Psoas muscle (tissue), 8 donors: ENCODE measurements around the gene PSMG2. TPM values are rescaled to one million over a fixed set of nuclear protein-coding genes. Genes with fewer than 3 reads are reported as not detected.
A peak's percentile ranks its signal among the peaks of the same experiment; 100 is the strongest.

ENCODE experiments used
- ATAC-seq, 4 donors: fragments of 200-7000 bp; cut with Tn5 transposase; one replicate each; pipeline ENCODE4 v1.9.1; 2020; ENCODE audit warnings: moderate library complexity in 3 of 4, mild to moderate bottlenecking in 2 of 4
- DNase-seq, 2 donors: peaks; one replicate each; pipeline ENCODE4 v3.0.0-alpha.2; 2020
- H3K27ac ChIP-seq: fragments of 200-600 bp; one replicate; pipeline ENCODE4 v1.8.0; 2022
- H3K27me3 ChIP-seq, 3 donors: fragments of 200-600 bp in 1 of 3; one replicate each; pipeline versions ENCODE4 v1.6.1 to v1.8.0; 2013 to 2022; ENCODE audit warnings: low read length in 2 of 3, mild to moderate bottlenecking in 2 of 3, moderate library complexity in 1 of 3; ENCODE audit not compliant: insufficient read depth in 3 of 3
- H3K36me3 ChIP-seq, 2 donors: fragments of 200-600 bp in 1 of 2; one replicate each; pipeline versions ENCODE4 v1.6.1 to v1.8.0; 2013 to 2022; ENCODE audit warnings: low read depth in 1 of 2, mild to moderate bottlenecking in 1 of 2, moderate library complexity in 1 of 2; ENCODE audit not compliant: insufficient read depth in 1 of 2
- H3K4me1 ChIP-seq: fragments of 200-600 bp; one replicate; pipeline ENCODE4 v1.8.0; 2022
- H3K4me3 ChIP-seq: fragments of 200-600 bp; one replicate; pipeline ENCODE4 v1.8.0; 2022; ENCODE audit warnings: mild to moderate bottlenecking
- H3K9me3 ChIP-seq: fragments of 200-600 bp; one replicate; pipeline ENCODE4 v1.8.0; 2022
- CTCF ChIP-seq: fragments of 200-600 bp; IDR thresholded peaks from one replicate; pipeline ENCODE4 v1.8.0; 2022; ENCODE audit warnings: antibody characterized with exemption
- WGBS, 3 donors: extraction: QIAGEN DNeasy Blood & Tissue Kit; methylation state at CpG; one replicate each; pipeline versions ENCODE4 v1.1.6 to v1.1.7; 2013; 5-methylcytosine and 5-hydroxymethylcytosine counted together
- intact Hi-C, 2 donors: fragments of 100-400 bp; cut with DNase I; formaldehyde crosslinking; loops; one replicate each; pipeline versions ENCODE4 v1.11.0 to v1.14.2; 2022
- polyA plus RNA-seq, 3 donors: library from polyadenylated mRNA; stranded (reverse); fragments of 200-250 nt; gene quantifications; one replicate each; pipeline ENCODE4 v1.2.3, GENCODE V29; 2013
- total RNA-seq, 4 donors: library from RNA; stranded (reverse); fragmentation: NEBNext Ultra II Directional in 2 of 4; extraction: Animal tissue kit (Norgen Biotek cat#: 25700) in 2 of 4; gene quantifications; one replicate each; pipeline versions ENCODE4 v1.2.1 to v1.2.4, GENCODE V29; 2021 to 2023
- donor health status: healthy with polysubstance abuse.
- donor health status: DM: no; HTN: no; CAD: no; lungs with moderate emphysema.
- donor health status: Bipolar disorder and iron deficiency.
- donor health status: healthy.
- donor health status: DM: yes; HTN: yes; CAD: no.
- donor health status: DM: no; HTN: no; CAD: no.
- donor health status: DM: no; HTN: no; CAD: no.
- donor health status: DM: yes; HTN: yes; CAD: no.

The PSMG2 gene
- total and polyA plus RNA-seq, 7 donors: 32.9 to 67.7 (median 53.8) TPM

GRCh38 chr18:12679183-12679786 lies 23.6 kb upstream of the PSMG2 start:
- peak overlapping the region; percentile 65 for H3K27ac ChIP-seq
- no peaks in the 10 kb centered on the region for H3K9me3 ChIP-seq
- peaks cover 3 to 91% of the 10 kb centered on the region in 2 donors for H3K36me3 ChIP-seq
- peak in 3 of 4 donors; percentile 57 to 64 (median 62) for ATAC-seq
- TF ChIP-seq CTCF: no peak
- H3K4me1 ChIP-seq: no peaks in the 10 kb centered on the region
- peak; percentile 53 to 70 for DNase-seq
- 20 to 37% (median 27%) methylated on average over 8 of the region's 8 CpGs for WGBS, 3 donors
- H3K27me3 ChIP-seq: no peaks in the 10 kb centered on the region
- H3K4me3 ChIP-seq: peak overlapping the region; percentile 41
- intact Hi-C loops: no loop called here

- Histone ChIP-seq H3K4me1 (no peaks in the 10 kb centered on the region), H3K36me3 (peaks cover 3 to 59% of the 10 kb centered on the region in 2 donors), H3K27ac (no peak overlapping the region), H3K4me3 (no peak overlapping the region), H3K9me3 (no peaks in the 10 kb centered on the region), H3K27me3 (no peaks in the 10 kb centered on the region)
- ATAC-seq: no peak
- no peak for TF ChIP-seq CTCF
- 74 to 78% (median 75%) methylated on average over 3 of the region's 3 CpGs for WGBS, 3 donors
- DNase-seq: no peak
- intact Hi-C loops: no loop called here
Measured at GRCh38 chr18:12686100-12686499, 16.7 kb upstream of the PSMG2 start.

- intact Hi-C loops: no loop called here
- no peaks in the 10 kb centered on the region for H3K9me3 ChIP-seq
- no peak for DNase-seq
- no peaks in the 10 kb centered on the region for H3K4me1 ChIP-seq
- no peaks in the 10 kb centered on the region for H3K27me3 ChIP-seq
- 77 to 82% (median 79%) methylated on average over 4 of the region's 4 CpGs for WGBS, 3 donors
- H3K4me3 ChIP-seq: no peak overlapping the region
- H3K27ac ChIP-seq: no peak overlapping the region
- H3K36me3 ChIP-seq: peaks cover 4 to 54% of the 10 kb centered on the region in 2 donors
- ATAC-seq: no peak
- TF ChIP-seq CTCF: no peak
Measured at GRCh38 chr18:12689256-12689850, 13.5 kb upstream of the PSMG2 start.

GRCh38 chr18:12692206-12692605 lies 10.6 kb upstream of the PSMG2 start:
- no peaks in the 10 kb centered on the region for H3K9me3 ChIP-seq
- peaks cover 2 to 44% of the 10 kb centered on the region in 2 donors for H3K36me3 ChIP-seq
- no peaks in the 10 kb centered on the region for H3K27me3 ChIP-seq
- H3K4me3 ChIP-seq: no peak overlapping the region
- no peak for ATAC-seq
- H3K4me1 ChIP-seq: no peaks in the 10 kb centered on the region
- H3K27ac ChIP-seq: no peak overlapping the region
- DNase-seq: no peak
- intact Hi-C loops: no loop called here
- WGBS, 3 donors: 85 to 96% (median 87%) methylated on average over 9 of the region's 9 CpGs
- no peak for TF ChIP-seq CTCF
